IPS-15b (cell line): ENCODE measurements around the gene SMG7.
"Not testable (repeated sequence)": the region's sequence is repeated elsewhere in the genome, so short reads cannot be mapped to it uniquely, and the experiment has no call there.

Experiments used
- H3K27me3 ChIP-seq: one replicate; pipeline ENCODE4 v1.6.1; 2013; ENCODE audit warnings: low read length; ENCODE audit not compliant: control insufficient read depth, insufficient read depth
- H3K36me3 ChIP-seq: one replicate; pipeline ENCODE4 v1.6.1; 2013; ENCODE audit warnings: low read length; ENCODE audit not compliant: control insufficient read depth, insufficient read depth
- H3K4me1 ChIP-seq: one replicate; pipeline ENCODE4 v1.6.1; 2013; ENCODE audit warnings: mild to moderate bottlenecking, low read length; ENCODE audit not compliant: control insufficient read depth, insufficient read depth
- H3K4me3 ChIP-seq: one replicate; pipeline ENCODE4 v1.5.1; 2013; ENCODE audit warnings: low read depth, low read length
- H3K9ac ChIP-seq: one replicate; pipeline ENCODE4 v1.6.1; 2013; ENCODE audit warnings: low read depth, mild to moderate bottlenecking, low read length
- H3K9me3 ChIP-seq: one replicate; pipeline ENCODE4 v1.6.1; 2013; ENCODE audit warnings: mild to moderate bottlenecking, low read length; ENCODE audit not compliant: control insufficient read depth, insufficient read depth

Gene SMG7, protein sequence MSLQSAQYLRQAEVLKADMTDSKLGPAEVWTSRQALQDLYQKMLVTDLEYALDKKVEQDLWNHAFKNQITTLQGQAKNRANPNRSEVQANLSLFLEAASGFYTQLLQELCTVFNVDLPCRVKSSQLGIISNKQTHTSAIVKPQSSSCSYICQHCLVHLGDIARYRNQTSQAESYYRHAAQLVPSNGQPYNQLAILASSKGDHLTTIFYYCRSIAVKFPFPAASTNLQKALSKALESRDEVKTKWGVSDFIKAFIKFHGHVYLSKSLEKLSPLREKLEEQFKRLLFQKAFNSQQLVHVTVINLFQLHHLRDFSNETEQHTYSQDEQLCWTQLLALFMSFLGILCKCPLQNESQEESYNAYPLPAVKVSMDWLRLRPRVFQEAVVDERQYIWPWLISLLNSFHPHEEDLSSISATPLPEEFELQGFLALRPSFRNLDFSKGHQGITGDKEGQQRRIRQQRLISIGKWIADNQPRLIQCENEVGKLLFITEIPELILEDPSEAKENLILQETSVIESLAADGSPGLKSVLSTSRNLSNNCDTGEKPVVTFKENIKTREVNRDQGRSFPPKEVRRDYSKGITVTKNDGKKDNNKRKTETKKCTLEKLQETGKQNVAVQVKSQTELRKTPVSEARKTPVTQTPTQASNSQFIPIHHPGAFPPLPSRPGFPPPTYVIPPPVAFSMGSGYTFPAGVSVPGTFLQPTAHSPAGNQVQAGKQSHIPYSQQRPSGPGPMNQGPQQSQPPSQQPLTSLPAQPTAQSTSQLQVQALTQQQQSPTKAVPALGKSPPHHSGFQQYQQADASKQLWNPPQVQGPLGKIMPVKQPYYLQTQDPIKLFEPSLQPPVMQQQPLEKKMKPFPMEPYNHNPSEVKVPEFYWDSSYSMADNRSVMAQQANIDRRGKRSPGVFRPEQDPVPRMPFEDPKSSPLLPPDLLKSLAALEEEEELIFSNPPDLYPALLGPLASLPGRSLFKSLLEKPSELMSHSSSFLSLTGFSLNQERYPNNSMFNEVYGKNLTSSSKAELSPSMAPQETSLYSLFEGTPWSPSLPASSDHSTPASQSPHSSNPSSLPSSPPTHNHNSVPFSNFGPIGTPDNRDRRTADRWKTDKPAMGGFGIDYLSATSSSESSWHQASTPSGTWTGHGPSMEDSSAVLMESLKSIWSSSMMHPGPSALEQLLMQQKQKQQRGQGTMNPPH

GRCh38 chr1:183472488-183473216, at the start of gene SMG7:
Gene SMG7, plus strand, starts transcription at chr1:183472499. Its CDS starts 122 bp downstream, at chr1:183472621.
- Histone ChIP-seq H3K36me3 (no peaks in the 10 kb centered on the region), H3K9me3 (no peaks in the 10 kb centered on the region), H3K9ac (peak within 1 kb of the TSS; percentile 98), H3K27me3 (no peaks in the 10 kb centered on the region), H3K4me3 (peak within 1 kb of the TSS; percentile 89), H3K4me1 (peaks cover 9% of the 10 kb centered on the region)

- Histone ChIP-seq H3K9ac (no peak overlapping the region), H3K4me1 (no peaks in the 10 kb centered on the region), H3K4me3 (no peak overlapping the region), H3K36me3 (no peaks in the 10 kb centered on the region), H3K9me3 (peaks cover 3% of the 10 kb centered on the region), H3K27me3 (peaks cover 4% of the 10 kb centered on the region)
Observed at GRCh38 chr1:183423541-183423940, 48.8 kb upstream of the SMG7 start.

GRCh38 chr1:183424691-183425090, 47.6 kb upstream of the SMG7 start:
- Histone ChIP-seq H3K4me1 (no peaks in the 10 kb centered on the region), H3K9me3 (peaks cover 3% of the 10 kb centered on the region), H3K36me3 (no peaks in the 10 kb centered on the region), H3K9ac (no peak overlapping the region), H3K4me3 (no peak overlapping the region), H3K27me3 (no peaks in the 10 kb centered on the region)

DNA sequence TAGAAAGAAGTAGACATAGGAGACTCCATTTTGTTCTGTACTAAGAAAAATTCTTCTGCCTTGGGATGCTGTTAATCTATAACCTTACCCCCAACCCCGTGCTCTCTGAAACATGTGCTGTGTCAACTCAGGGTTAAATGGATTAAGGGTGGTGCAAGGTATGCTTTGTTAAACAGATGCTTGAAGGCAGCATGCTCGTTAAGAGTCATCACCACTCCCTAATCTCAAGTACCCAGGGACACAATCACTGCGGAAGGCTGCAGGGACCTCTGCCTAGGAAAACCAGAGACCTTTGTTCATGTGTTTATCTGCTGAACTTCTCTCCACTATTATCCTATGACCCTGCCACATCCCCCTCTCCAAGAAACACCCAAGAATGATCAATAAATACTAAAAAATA, 44.7 kb upstream of the SMG7 start:
- H3K9me3 ChIP-seq, H3K36me3 ChIP-seq, H3K9ac ChIP-seq, H3K27me3 ChIP-seq, H3K4me3 ChIP-seq, H3K4me1 ChIP-seq: not testable (repeated sequence)

DNA sequence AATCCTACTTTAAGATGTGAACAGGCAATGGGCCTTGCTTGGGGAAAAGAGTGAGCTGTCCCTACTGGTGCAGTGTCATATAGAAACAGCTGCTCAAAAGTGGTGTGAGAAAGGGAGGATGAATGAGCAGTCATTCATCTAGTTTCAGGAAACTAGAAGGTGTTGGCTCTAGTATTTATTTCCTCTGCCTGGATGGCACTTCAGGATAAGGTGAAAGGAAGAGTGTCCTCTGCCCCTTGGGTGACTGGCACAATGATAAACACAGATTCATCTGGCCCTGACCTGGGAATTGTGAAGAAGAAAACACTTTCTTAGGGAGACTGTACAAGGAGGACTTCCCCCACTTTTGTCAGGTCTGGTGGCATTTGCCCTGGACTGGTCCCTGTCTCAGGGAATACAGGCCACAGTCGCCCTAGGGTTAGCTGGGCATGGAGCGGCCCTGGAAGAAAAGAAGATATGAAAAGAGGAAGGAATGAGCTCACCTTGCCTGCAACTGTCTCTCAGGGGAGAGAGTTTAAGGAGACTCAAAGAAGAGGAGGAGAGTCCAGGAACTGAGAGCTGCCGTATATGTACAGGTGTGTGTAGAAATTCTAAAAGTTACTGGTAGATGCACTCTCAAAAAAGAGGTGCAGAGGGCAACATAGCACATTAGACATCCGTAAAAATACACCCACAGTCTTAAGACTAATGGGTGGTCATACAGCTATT, 40.3 kb upstream of the SMG7 start:
- Histone ChIP-seq H3K9me3 (no peaks in the 10 kb centered on the region), H3K9ac (no peak overlapping the region), H3K4me1 (peaks cover 5% of the 10 kb centered on the region), H3K4me3 (no peak overlapping the region), H3K36me3 (no peaks in the 10 kb centered on the region), H3K27me3 (no peaks in the 10 kb centered on the region)

DNA sequence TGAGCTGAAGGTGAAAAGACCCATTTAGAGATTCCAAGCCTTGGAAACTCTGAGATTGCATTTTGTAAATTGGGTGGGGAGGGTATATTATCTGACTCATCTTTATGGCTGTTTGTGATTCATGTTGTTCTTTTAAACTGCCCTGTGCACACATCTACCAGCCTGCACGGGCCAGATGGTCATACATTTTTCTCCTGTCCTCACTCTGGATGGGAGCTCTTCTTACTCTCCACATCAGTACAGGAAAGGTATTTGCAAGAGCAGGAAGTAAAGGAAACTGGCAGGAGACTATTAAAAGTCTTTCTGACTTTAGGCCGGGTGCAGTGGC, 39.8 kb upstream of the SMG7 start:
- Histone ChIP-seq H3K36me3 (no peaks in the 10 kb centered on the region), H3K4me1 (peaks cover 5% of the 10 kb centered on the region), H3K4me3 (no peak overlapping the region), H3K27me3 (no peaks in the 10 kb centered on the region), H3K9ac (no peak overlapping the region), H3K9me3 (no peaks in the 10 kb centered on the region)

- peaks cover 5% of the 10 kb centered on the region for H3K4me1 ChIP-seq
- H3K4me3 ChIP-seq = no peak overlapping the region
- no peak overlapping the region for H3K9ac ChIP-seq
- H3K36me3 ChIP-seq = no peaks in the 10 kb centered on the region
- no peaks in the 10 kb centered on the region for H3K9me3 ChIP-seq
- H3K27me3 ChIP-seq = no peaks in the 10 kb centered on the region
Observed at GRCh38 chr1:183433703-183434102, 38.6 kb upstream of the SMG7 start.

GRCh38 chr1:183435497-183435896, 36.8 kb upstream of the SMG7 start:
- Histone ChIP-seq H3K36me3 (no peaks in the 10 kb centered on the region), H3K9me3 (no peaks in the 10 kb centered on the region)

DNA sequence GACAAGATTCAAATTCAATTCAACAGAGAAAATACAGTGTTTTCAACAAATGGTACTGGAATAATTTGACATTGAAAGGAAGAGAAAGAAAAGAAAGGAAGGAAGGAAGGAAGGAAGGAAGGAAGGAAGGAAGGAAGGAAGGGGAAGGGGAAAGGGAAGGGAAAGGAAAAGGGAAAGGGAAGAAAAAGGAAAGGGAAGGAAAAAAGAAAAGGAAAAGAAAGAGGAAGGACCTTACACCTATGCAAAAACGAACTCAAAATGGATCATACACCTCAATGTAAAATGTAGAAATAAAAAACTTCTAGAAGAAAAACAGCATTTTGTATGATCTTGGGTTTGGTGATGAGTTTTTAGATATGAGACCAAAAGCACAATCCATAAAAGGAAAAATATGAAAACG, 34.2 kb upstream of the SMG7 start:
- H3K36me3 ChIP-seq = no peaks in the 10 kb centered on the region
- no peaks in the 10 kb centered on the region for H3K4me1 ChIP-seq
- H3K9ac ChIP-seq = no peak overlapping the region
- no peaks in the 10 kb centered on the region for H3K9me3 ChIP-seq
- H3K4me3 ChIP-seq = no peak overlapping the region
- no peaks in the 10 kb centered on the region for H3K27me3 ChIP-seq

More at GRCh38 chr1:183435497-183435896, 36.8 kb upstream of the SMG7 start:
- Histone ChIP-seq H3K4me1 (peaks cover under 1% of the 10 kb centered on the region), H3K4me3 (no peak overlapping the region), H3K27me3 (no peaks in the 10 kb centered on the region), H3K9ac (no peak overlapping the region)

DNA sequence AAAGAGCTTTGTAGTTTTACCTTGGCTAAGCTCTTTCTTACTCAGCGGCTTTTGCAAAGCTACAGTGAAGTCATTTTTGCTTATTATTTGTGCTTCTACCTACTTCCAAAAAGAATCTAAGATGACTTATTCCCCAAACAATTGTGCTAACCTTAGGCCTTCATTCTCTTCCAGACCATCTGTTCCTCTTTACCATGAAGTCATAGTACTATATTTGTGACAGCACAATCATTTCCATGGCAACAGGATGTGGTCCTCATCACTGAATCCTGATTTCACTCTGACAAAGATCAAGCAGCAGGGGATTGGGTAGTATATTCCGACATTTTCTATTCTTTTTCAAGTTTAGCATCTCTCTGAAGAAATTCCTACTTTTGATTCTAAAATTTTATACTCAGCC, 29.3 kb upstream of the SMG7 start:
- Histone ChIP-seq H3K27me3 (no peaks in the 10 kb centered on the region), H3K4me3 (no peak overlapping the region), H3K9ac (no peak overlapping the region), H3K36me3 (no peaks in the 10 kb centered on the region), H3K4me1 (no peaks in the 10 kb centered on the region), H3K9me3 (no peaks in the 10 kb centered on the region)

GRCh38 chr1:183443466-183443865, 28.8 kb upstream of the SMG7 start:
- no peaks in the 10 kb centered on the region for H3K9me3 ChIP-seq
- no peaks in the 10 kb centered on the region for H3K27me3 ChIP-seq
- H3K4me3 ChIP-seq = no peak overlapping the region
- no peak overlapping the region for H3K9ac ChIP-seq
- H3K36me3 ChIP-seq = no peaks in the 10 kb centered on the region
- no peaks in the 10 kb centered on the region for H3K4me1 ChIP-seq
